ENCODE measurements around the gene CD300LB.

DNA sequence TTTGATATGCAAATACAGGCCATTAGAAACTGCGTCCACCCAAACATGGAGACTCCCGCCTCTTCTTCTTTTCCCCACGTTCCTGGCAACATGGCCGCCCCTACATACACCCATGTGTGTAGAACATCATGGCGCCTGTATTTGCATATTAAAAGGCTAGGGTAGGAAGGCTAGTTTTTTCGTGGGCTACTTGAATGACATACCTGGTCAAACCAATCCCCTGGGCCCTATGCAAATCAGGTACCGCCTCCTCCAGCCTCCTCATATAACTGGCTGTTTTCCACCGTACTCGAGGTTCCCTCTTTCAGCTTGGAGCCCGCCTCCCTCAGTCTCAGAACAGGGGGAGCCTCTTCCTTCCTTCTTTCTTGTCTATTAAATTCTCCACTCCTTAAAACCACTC, 840 bp upstream of the CD300LB start:
- no peak for TF ChIP-seq CTCF (IDR thresholded peaks at IDR 0.05)
- TF ChIP-seq EP300 (IDR thresholded peaks at IDR 0.05), result no peak
- no peak for TF ChIP-seq POLR2A (IDR thresholded peaks at IDR 0.05)
- peak in 1 of 3 donors; percentile 39 for TF ChIP-seq POLR2AphosphoS5 (IDR thresholded peaks at IDR 0.05)

Data from stomach (tissue), 4 donors.